ENCODE measurements around the gene ING5.

ING5 gene

GRCh38 chr2:241768251-241768711 is 66.4 kb downstream of the ING5 start:
- Histone ChIP-seq H3K9me3 (ENCODE audit: severe bottlenecking) (no peaks in the 10 kb centered on the region), H3K27ac (ENCODE audit: poor library complexity, severe bottlenecking) (no peak overlapping the region), H3K27me3 (ENCODE audit: insufficient read depth, poor library complexity, severe bottlenecking) (no peaks in the 10 kb centered on the region), H3K36me3 (ENCODE audit: low read depth) (no peaks in the 10 kb centered on the region), H3K4me1 (ENCODE audit: insufficient read depth, poor library complexity, severe bottlenecking) (no peaks in the 10 kb centered on the region), H3K4me3 (ENCODE audit: severe bottlenecking) (no peak overlapping the region)
- DNase-seq (ENCODE audit: low spot score) (peak; percentile 52), ATAC-seq (ENCODE audit: low read depth) (no peak)
- TF ChIP-seq CTCF (IDR thresholded peaks at IDR 0.05; ENCODE audit: poor library complexity, severe bottlenecking), result no peak

- no peak overlapping the region for H3K27ac ChIP-seq (ENCODE audit: poor library complexity, severe bottlenecking)
- H3K9me3 ChIP-seq (ENCODE audit: severe bottlenecking), result no peaks in the 10 kb centered on the region
- H3K27me3 ChIP-seq (ENCODE audit: insufficient read depth, poor library complexity, severe bottlenecking), result no peaks in the 10 kb centered on the region
- no peaks in the 10 kb centered on the region for H3K4me1 ChIP-seq (ENCODE audit: insufficient read depth, poor library complexity, severe bottlenecking)
- no peaks in the 10 kb centered on the region for H3K36me3 ChIP-seq (ENCODE audit: low read depth)
- DNase-seq (ENCODE audit: low spot score) (peak; percentile 41), ATAC-seq (ENCODE audit: low read depth) (no peak)
- no peak for TF ChIP-seq CTCF (IDR thresholded peaks at IDR 0.05; ENCODE audit: poor library complexity, severe bottlenecking)
- no peak overlapping the region for H3K4me3 ChIP-seq (ENCODE audit: severe bottlenecking)
Observed at GRCh38 chr2:241768850-241769249, 67.0 kb downstream of the ING5 start.

GRCh38 chr2:241769819-241770184 is 68.0 kb downstream of the ING5 start:
- ATAC-seq (ENCODE audit: low read depth) (no peak), DNase-seq (ENCODE audit: low spot score) (no peak)
- Histone ChIP-seq H3K27me3 (ENCODE audit: insufficient read depth, poor library complexity, severe bottlenecking) (no peaks in the 10 kb centered on the region), H3K4me1 (ENCODE audit: insufficient read depth, poor library complexity, severe bottlenecking) (peaks cover 2% of the 10 kb centered on the region), H3K9me3 (ENCODE audit: severe bottlenecking) (no peaks in the 10 kb centered on the region), H3K27ac (ENCODE audit: poor library complexity, severe bottlenecking) (no peak overlapping the region), H3K4me3 (ENCODE audit: severe bottlenecking) (no peak overlapping the region), H3K36me3 (ENCODE audit: low read depth) (no peaks in the 10 kb centered on the region)
- TF ChIP-seq CTCF (IDR thresholded peaks at IDR 0.05; ENCODE audit: poor library complexity, severe bottlenecking), result no peak

GRCh38 chr2:241770185-241770935 is 68.5 kb downstream of the ING5 start:
- H3K27ac ChIP-seq (ENCODE audit: poor library complexity, severe bottlenecking), result no peak overlapping the region

More at GRCh38 chr2:241770185-241770935, 68.5 kb downstream of the ING5 start:
- Histone ChIP-seq H3K27me3 (ENCODE audit: insufficient read depth, poor library complexity, severe bottlenecking) (no peaks in the 10 kb centered on the region), H3K4me1 (ENCODE audit: insufficient read depth, poor library complexity, severe bottlenecking) (peaks cover 5% of the 10 kb centered on the region), H3K4me3 (ENCODE audit: severe bottlenecking) (no peak overlapping the region), H3K9me3 (ENCODE audit: severe bottlenecking) (no peaks in the 10 kb centered on the region), H3K36me3 (ENCODE audit: low read depth) (no peaks in the 10 kb centered on the region)
- no peak for ATAC-seq (ENCODE audit: low read depth)
- no peak for TF ChIP-seq CTCF (IDR thresholded peaks at IDR 0.05; ENCODE audit: poor library complexity, severe bottlenecking)
- peak; percentile 49 for DNase-seq (ENCODE audit: low spot score)

Data from RWPE2 (cell line).